NCI-H187 (cell line): ENCODE measurements around the gene USP17L22.
"Not testable (repeated sequence)": the region's sequence is repeated elsewhere in the genome, so short reads cannot be mapped to it uniquely, and the experiment has no call there.

Source experiments
- DNase-seq, 2 experiments: peaks; one replicate each; lab custom pipeline; 2025; lab: John Stamatoyannopoulos, UW

The USP17L22 gene, protein sequence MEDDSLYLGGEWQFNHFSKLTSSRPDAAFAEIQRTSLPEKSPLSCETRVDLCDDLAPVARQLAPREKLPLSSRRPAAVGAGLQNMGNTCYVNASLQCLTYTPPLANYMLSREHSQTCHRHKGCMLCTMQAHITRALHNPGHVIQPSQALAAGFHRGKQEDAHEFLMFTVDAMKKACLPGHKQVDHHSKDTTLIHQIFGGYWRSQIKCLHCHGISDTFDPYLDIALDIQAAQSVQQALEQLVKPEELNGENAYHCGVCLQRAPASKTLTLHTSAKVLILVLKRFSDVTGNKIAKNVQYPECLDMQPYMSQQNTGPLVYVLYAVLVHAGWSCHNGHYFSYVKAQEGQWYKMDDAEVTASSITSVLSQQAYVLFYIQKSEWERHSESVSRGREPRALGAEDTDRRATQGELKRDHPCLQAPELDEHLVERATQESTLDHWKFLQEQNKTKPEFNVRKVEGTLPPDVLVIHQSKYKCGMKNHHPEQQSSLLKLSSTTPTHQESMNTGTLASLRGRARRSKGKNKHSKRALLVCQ

DNA sequence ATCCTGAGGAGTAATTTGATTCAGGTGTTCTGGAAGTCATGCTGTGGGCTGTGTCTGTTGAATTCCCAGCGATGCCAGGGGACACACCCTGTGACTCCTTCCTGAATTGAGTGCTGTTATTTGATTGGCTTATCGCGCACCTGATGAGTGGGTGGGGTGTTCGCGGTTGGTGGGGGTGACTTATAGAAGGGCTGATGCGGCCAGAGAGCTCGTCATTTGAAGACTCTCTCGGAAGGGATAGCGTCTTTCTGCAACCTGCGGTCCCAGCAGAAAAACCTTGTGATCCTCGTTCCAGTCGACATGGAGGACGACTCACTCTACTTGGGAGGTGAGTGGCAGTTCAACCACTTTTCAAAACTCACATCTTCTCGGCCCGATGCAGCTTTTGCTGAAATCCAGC lies at the start of gene USP17L22:
TSS of gene USP17L22 (plus strand) at position 301 of the 400 bp plus-strand sequence. CDS start at position 301, 0 bp downstream.
- not testable (repeated sequence) for DNase-seq

DNA sequence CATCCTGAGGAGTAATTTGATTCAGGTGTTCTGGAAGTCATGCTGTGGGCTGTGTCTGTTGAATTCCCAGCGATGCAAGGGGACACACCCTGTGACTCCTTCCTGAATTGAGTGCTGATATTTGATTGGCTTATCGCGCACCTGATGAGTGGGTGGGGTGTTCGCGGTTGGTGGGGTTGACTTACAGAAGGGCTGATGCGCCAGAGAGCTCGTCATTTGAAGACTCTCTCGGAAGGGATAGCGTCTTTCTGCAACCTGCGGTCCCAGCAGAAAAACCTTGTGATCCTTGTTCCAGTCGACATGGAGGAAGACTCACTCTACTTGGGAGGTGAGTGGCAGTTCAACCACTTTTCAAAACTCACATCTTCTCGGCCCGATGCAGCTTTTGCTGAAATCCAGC lies 47.6 kb upstream of the USP17L22 start, which contains the start of gene USP17L12:
TSS of gene USP17L12 (plus strand) at position 301 of the 400 bp plus-strand sequence. CDS start at position 301, 0 bp downstream.
- DNase-seq, result not testable (repeated sequence)

DNA sequence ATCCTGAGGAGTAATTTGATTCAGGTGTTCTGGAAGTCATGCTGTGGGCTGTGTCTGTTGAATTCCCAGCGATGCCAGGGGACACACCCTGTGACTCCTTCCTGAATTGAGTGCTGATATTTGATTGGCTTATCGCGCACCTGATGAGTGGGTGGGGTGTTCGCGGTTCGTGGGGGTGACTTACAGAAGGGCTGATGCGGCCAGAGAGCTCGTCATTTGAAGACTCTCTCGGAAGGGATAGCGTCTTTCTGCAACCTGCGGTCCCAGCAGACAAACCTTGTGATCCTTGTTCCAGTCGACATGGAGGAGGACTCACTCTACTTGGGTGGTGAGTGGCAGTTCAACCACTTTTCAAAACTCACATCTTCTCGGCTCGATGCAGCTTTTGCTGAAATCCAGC lies 42.8 kb upstream of the USP17L22 start, which contains the start of gene USP17L13:
TSS of gene USP17L13 (plus strand) at position 301 of the 400 bp plus-strand sequence. CDS start at position 301, 0 bp downstream.
- not testable (repeated sequence) for DNase-seq

DNA sequence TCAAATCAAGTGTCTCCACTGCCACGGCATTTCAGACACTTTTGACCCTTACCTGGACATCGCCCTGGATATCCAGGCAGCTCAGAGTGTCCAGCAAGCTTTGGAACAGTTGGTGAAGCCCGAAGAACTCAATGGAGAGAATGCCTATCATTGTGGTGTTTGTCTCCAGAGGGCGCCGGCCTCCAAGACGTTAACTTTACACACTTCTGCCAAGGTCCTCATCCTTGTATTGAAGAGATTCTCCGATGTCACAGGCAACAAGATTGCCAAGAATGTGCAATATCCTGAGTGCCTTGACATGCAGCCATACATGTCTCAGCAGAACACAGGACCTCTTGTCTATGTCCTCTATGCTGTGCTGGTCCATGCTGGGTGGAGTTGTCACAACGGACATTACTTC lies 37.2 kb upstream of the USP17L22 start:
- DNase-seq, result not testable (repeated sequence)

DNA sequence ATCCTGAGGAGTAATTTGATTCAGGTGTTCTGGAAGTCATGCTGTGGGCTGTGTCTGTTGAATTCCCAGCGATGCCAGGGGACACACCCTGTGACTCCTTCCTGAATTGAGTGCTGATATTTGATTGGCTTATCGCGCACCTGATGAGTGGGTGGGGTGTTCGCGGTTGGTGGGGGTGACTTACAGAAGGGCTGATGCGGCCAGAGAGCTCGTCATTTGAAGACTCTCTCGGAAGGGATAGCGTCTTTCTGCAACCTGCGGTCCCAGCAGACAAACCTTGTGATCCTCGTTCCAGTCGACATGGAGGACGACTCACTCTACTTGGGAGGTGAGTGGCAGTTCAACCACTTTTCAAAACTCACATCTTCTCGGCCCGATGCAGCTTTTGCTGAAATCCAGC lies 33.3 kb upstream of the USP17L22 start, which contains the start of gene USP17L15:
TSS of gene USP17L15 (plus strand) at position 301 of the 400 bp plus-strand sequence. CDS start at position 301, 0 bp downstream.
- not testable (repeated sequence) for DNase-seq

DNA sequence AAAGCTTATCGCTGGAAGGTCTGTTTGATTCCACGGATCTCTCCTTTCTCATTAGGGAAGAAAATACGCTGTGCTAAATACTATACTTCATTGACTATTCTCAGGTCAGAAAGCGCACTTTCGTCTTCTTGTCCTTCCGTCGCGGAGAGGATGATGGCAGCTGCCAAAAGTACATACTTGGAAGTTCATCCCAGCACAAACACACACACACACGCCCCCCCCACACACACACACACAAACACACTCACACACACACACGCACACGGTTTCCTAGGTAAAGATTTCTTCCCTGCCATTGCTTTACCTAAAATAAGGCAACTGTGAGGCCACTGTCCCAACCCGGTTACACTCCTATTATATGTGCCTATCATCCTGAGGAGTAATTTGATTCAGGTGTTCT lies 29.0 kb upstream of the USP17L22 start:
- not testable (repeated sequence) for DNase-seq

DNA sequence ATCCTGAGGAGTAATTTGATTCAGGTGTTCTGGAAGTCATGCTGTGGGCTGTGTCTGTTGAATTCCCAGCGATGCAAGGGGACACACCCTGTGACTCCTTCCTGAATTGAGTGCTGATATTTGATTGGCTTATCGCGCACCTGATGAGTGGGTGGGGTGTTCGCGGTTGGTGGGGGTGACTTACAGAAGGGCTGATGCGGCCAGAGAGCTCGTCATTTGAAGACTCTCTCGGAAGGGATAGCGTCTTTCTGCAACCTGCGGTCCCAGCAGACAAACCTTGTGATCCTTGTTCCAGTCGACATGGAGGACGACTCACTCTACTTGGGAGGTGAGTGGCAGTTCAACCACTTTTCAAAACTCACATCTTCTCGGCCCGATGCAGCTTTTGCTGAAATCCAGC lies 23.8 kb upstream of the USP17L22 start, which contains the start of gene USP17L17:
TSS of gene USP17L17 (plus strand) at position 301 of the 400 bp plus-strand sequence. CDS start at position 301, 0 bp downstream.
- not testable (repeated sequence) for DNase-seq

DNA sequence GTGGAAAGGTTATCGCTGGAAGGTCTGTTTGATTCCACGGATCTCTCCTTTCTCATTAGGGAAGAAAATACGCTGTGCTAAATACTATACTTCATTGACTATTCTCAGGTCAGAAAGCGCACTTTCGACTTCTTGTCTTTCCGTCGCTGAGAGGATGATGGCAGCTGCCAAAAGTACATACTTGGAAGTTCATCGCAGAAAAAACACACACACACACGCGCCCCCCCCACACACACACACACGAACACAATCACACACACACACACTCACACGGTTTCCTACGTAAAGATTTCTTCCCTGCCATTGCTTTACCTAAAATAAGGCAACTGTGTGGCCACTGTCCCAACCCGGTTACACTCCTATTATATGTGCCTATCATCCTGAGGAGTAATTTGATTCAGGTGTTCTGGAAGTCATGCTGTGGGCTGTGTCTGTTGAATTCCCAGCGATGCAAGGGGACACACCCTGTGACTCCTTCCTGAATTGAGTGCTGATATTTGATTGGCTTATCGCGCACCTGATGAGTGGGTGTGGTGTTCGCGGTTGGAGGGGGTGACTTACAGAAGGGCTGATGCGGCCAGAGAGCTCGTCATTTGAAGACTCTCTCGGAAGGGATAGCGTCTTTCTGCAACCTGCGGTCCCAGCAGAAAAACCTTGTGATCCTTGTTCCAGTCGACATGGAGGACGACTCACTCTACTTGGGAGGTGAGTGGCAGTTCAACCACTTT lies 19.3 kb upstream of the USP17L22 start, which contains the start of gene USP17L18:
TSS of gene USP17L18 (plus strand) at position 678 of the 728 bp plus-strand sequence. CDS start at position 678, 0 bp downstream.
- DNase-seq, result not testable (repeated sequence)

DNA sequence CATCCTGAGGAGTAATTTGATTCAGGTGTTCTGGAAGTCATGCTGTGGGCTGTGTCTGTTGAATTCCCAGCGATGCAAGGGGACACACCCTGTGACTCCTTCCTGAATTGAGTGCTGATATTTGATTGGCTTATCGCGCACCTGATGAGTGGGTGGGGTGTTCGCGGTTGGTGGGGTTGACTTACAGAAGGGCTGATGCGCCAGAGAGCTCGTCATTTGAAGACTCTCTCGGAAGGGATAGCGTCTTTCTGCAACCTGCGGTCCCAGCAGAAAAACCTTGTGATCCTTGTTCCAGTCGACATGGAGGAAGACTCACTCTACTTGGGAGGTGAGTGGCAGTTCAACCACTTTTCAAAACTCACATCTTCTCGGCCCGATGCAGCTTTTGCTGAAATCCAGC lies 14.3 kb upstream of the USP17L22 start, which contains the start of gene USP17L19:
TSS of gene USP17L19 (plus strand) at position 301 of the 400 bp plus-strand sequence. CDS start at position 301, 0 bp downstream.
- not testable (repeated sequence) for DNase-seq

DNA sequence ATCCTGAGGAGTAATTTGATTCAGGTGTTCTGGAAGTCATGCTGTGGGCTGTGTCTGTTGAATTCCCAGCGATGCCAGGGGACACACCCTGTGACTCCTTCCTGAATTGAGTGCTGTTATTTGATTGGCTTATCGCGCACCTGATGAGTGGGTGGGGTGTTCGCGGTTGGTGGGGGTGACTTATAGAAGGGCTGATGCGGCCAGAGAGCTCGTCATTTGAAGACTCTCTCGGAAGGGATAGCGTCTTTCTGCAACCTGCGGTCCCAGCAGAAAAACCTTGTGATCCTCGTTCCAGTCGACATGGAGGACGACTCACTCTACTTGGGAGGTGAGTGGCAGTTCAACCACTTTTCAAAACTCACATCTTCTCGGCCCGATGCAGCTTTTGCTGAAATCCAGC lies 9.6 kb upstream of the USP17L22 start, which contains the start of gene USP17L20:
TSS of gene USP17L20 (plus strand) at position 301 of the 400 bp plus-strand sequence. CDS start at position 301, 0 bp downstream.
- DNase-seq, result not testable (repeated sequence)

DNA sequence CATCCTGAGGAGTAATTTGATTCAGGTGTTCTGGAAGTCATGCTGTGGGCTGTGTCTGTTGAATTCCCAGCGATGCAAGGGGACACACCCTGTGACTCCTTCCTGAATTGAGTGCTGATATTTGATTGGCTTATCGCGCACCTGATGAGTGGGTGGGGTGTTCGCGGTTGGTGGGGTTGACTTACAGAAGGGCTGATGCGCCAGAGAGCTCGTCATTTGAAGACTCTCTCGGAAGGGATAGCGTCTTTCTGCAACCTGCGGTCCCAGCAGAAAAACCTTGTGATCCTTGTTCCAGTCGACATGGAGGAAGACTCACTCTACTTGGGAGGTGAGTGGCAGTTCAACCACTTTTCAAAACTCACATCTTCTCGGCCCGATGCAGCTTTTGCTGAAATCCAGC lies 4.8 kb upstream of the USP17L22 start, which contains the start of gene USP17L21:
TSS of gene USP17L21 (plus strand) at position 301 of the 400 bp plus-strand sequence. CDS start at position 301, 0 bp downstream.
- not testable (repeated sequence) for DNase-seq

DNA sequence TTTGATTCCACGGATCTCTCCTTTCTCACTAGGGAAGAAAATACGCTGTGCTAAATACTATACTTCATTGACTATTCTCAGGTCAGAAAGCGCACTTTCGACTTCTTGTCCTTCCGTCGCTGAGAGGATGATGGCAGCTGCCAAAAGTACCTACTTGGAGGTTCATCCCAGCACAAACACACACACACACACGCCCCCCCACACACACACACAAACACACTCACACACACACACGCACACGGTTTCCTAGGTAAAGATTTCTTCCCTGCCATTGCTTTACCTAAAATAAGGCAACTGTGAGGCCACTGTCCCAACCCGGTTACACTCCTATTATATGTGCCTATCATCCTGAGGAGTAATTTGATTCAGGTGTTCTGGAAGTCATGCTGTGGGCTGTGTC lies 4.3 kb downstream of the USP17L22 start:
- not testable (repeated sequence) for DNase-seq
